Naive thymus-derived CD4-positive, alpha-beta T cell (primary cell): Measurements from ENCODE around the gene FAM177A1. TPM values are rescaled to one million over a fixed set of nuclear protein-coding genes. Genes with fewer than 3 reads are reported as not detected.
"Not testable (repeated sequence)": the region's sequence is repeated elsewhere in the genome, so short reads cannot be mapped to it uniquely, and the experiment has no call there.

Experiments used
- ATAC-seq: fragments of 150-1000 bp; cut with Tn5 transposase; 2 replicates; pipeline ENCODE4 v1.10.0; 2021; ENCODE audit warnings: mild to moderate bottlenecking, moderate library complexity
- CTCF ChIA-PET: fragments of 350-600 bp; sonication (Branson Sonifier 250); formaldehyde crosslinking; loops from one replicate; lab custom pipeline; 2021; ENCODE audit warnings: antibody characterized with exemption; lab: Charles Lee
- POLR2A ChIA-PET: fragments of 350-600 bp; sonication (Branson Sonifier 250); formaldehyde crosslinking; loops from one replicate; lab custom pipeline; 2021; ENCODE audit warnings: antibody characterized with exemption, inconsistent platforms; lab: Charles Lee
- DNase-seq, 9 donors: peaks; one replicate each; pipeline versions ENCODE4 v3.0.0 to v3.0.0-alpha.2; 2020 to 2022; ENCODE audit warnings: mixed read lengths in 1 of 9
- H3K27ac ChIP-seq: one replicate; pipeline ENCODE4 v1.7.0; 2013; ENCODE audit warnings: mild to moderate bottlenecking, low read depth, low read length, moderate library complexity
- H3K27me3 ChIP-seq, 2 donors: one replicate each; pipeline ENCODE4 v1.7.0; 2013; ENCODE audit warnings: low read length in 2 of 2, mild to moderate bottlenecking in 2 of 2, moderate library complexity in 2 of 2; ENCODE audit not compliant: control insufficient read depth in 2 of 2, insufficient read depth in 2 of 2
- H3K36me3 ChIP-seq, 3 experiments: 1 replicate in 2 of 3; 2 replicates in 1 of 3; pipeline ENCODE4 v1.7.0; 2013; ENCODE audit warnings: low read length in 3 of 3, mild to moderate bottlenecking in 3 of 3, moderate library complexity in 1 of 3; ENCODE audit not compliant: insufficient read depth in 3 of 3, control insufficient read depth in 2 of 3
- H3K4me1 ChIP-seq, 2 donors: one replicate each; pipeline ENCODE4 v1.7.0; 2013; ENCODE audit warnings: low read length in 2 of 2, mild to moderate bottlenecking in 2 of 2, moderate library complexity in 1 of 2; ENCODE audit not compliant: control insufficient read depth in 2 of 2, insufficient read depth in 2 of 2
- H3K4me3 ChIP-seq: 2 replicates; pipeline ENCODE4 v1.7.0; 2013; ENCODE audit warnings: mild to moderate bottlenecking, low read length
- H3K9me3 ChIP-seq, 3 experiments: 1 replicate in 2 of 3; 2 replicates in 1 of 3; pipeline ENCODE4 v1.7.0; 2013; ENCODE audit warnings: low read length in 3 of 3; ENCODE audit not compliant: control insufficient read depth in 2 of 3
- H3K27ac Mint-ChIP-seq, 9 donors: one replicate each; pipeline ENCODE4 v1.8.0; 2020 to 2022; ENCODE audit warnings: mixed read lengths in 9 of 9, mild to moderate bottlenecking in 8 of 9, moderate library complexity in 5 of 9, inconsistent platforms in 2 of 9
- H3K27me3 Mint-ChIP-seq, 5 donors: one replicate each; pipeline ENCODE4 v1.8.0; 2021 to 2022; ENCODE audit warnings: mixed read lengths in 5 of 5, mild to moderate bottlenecking in 1 of 5
- H3K36me3 Mint-ChIP-seq, 5 donors: one replicate each; pipeline ENCODE4 v1.8.0; 2020 to 2022; ENCODE audit warnings: mixed read lengths in 5 of 5, mild to moderate bottlenecking in 3 of 5, inconsistent platforms in 1 of 5
- H3K4me1 Mint-ChIP-seq, 7 donors: one replicate each; pipeline ENCODE4 v1.8.0; 2020 to 2022; ENCODE audit warnings: mixed read lengths in 7 of 7, mild to moderate bottlenecking in 3 of 7, inconsistent platforms in 1 of 7
- H3K4me3 Mint-ChIP-seq, 10 donors: one replicate each; pipeline ENCODE4 v1.8.0; 2020 to 2022; ENCODE audit warnings: mild to moderate bottlenecking in 10 of 10, mixed read lengths in 10 of 10, moderate library complexity in 6 of 10, inconsistent platforms in 2 of 10
- H3K9me3 Mint-ChIP-seq, 11 donors: one replicate each; pipeline ENCODE4 v1.8.0; 2020 to 2022; ENCODE audit warnings: mixed read lengths in 11 of 11, mild to moderate bottlenecking in 4 of 11, inconsistent platforms in 1 of 11, moderate library complexity in 1 of 11
- intact Hi-C, 2 donors: fragments of 100-400 bp; cut with micrococcal nuclease; formaldehyde crosslinking; loops; one replicate each; pipeline ENCODE4 v1.15.1; 2023
- polyA plus RNA-seq, 2 donors: library from polyadenylated mRNA; unstranded; fragments of 300-500 nt; fragmentation: Illumina TruSeq; gene quantifications; one replicate each; pipeline ENCODE4 v1.2.3, GENCODE V29; 2021
- total RNA-seq, 6 experiments: library from RNA in 5 of 6; stranded (reverse) in 5 of 6; gene quantifications; 1 replicate in 5 of 6; 2 replicates in 1 of 6; pipeline ENCODE4 v1.2.3 and lab custom pipeline; 2021 to 2026

The FAM177A1 gene
- total and polyA plus RNA-seq, 7 experiments from 2014 or later, result 34.3 to 135 (median 37.0) TPM

DNA sequence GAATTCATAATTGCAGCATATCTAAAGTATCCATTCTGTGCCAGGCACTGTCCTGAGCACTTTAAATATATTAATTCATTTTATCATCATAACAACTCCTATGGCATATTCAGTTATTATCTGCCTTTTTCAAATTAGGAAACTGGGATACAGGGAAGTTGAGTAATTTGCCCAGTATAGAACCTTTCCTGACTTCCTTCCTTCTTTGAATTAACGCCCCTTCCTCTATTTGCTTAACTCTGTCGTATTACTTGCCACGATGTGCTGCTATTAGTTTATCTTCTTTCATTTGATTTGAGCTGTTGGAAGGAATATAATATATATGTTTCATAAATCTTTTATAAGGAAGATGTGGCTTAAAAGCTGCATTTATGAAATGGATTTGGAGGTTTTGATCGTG is 25.4 kb upstream of the FAM177A1 start:
- Mint-ChIP-seq H3K4me3 (no peak overlapping the region), H3K27ac (peak overlapping the region in 2 of 9 donors; percentile 28 to 51), H3K27me3 (no peaks in the 10 kb centered on the region), H3K4me1 (peaks cover 0 to 6% (median 0%) of the 10 kb centered on the region in 7 donors), H3K36me3 (peaks cover 10 to 69% (median 54%) of the 10 kb centered on the region in 5 donors), H3K9me3 (no peaks in the 10 kb centered on the region)
- peaks cover 18 to 64% (median 20%) of the 10 kb centered on the region in 3 experiments for H3K36me3 ChIP-seq
- ChIA-PET CTCF (no interaction called here), POLR2A (no interaction called here)
- H3K4me1 ChIP-seq, result no peaks in the 10 kb centered on the region
- DNase-seq (no peak), ATAC-seq (no peak)
- H3K9me3 ChIP-seq, result no peaks in the 10 kb centered on the region
- no peak overlapping the region for H3K27ac ChIP-seq
- no peak overlapping the region for H3K4me3 ChIP-seq
- intact Hi-C loops, result no loop called here
- H3K27me3 ChIP-seq, result no peaks in the 10 kb centered on the region

DNA sequence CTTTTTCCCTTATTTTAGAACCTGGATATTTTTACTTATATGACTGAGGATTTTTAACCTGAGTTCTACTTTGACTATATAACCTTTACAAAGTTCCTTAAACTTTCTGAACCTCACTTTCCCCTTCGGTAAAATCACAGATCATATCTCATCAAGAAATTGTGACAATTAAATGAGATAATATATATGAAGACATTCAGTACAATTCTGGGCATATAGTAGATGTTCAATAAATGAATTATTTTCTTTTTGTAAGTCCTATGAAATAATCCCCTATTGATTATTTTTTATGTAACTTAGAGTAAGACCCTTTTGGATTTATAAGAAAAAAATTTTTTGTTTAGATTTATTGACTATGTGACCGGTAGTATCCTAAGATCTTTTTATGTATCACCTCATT is 17.6 kb upstream of the FAM177A1 start:
- no peaks in the 10 kb centered on the region for H3K4me1 Mint-ChIP-seq
- no peak for ATAC-seq
- Histone ChIP-seq H3K4me3 (no peak overlapping the region), H3K9me3 (no peaks in the 10 kb centered on the region), H3K27ac (no peak overlapping the region), H3K36me3 (peaks cover 5 to 45% (median 13%) of the 10 kb centered on the region in 3 experiments), H3K27me3 (no peaks in the 10 kb centered on the region), H3K4me1 (no peaks in the 10 kb centered on the region)
- CTCF ChIA-PET, result no interaction called here
- no peak overlapping the region for H3K4me3 Mint-ChIP-seq
- intact Hi-C loops, result no loop called here
- H3K36me3 Mint-ChIP-seq, result peaks cover 8 to 44% (median 29%) of the 10 kb centered on the region in 5 donors
- H3K9me3 Mint-ChIP-seq, result peaks cover 0 to 6% (median 2%) of the 10 kb centered on the region in 11 donors
- POLR2A ChIA-PET, result no interaction called here
- H3K27ac Mint-ChIP-seq, result peak overlapping the region in 1 of 9 donors; percentile 32
- H3K27me3 Mint-ChIP-seq, result no peaks in the 10 kb centered on the region
- DNase-seq, result no peak

DNA sequence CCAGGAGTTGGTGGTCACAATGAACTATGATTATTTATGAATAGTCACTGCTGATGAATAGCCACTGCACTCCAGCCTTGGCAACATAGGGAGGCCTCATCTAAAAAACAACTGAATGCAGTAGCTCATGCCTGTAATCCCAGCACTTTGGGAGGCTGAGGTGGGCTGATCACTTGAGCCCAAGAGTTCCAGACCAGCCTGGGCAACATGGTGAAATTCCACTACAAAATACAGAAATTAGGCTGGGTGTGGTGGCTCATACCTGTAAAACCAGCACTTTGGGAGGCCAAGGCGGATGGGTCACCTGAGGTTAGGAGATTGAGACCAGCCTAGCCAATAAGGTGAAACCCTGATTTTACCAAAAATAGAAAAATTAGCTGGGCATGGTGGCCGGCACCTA is 13.5 kb upstream of the FAM177A1 start:
- peaks cover 2 to 29% (median 13%) of the 10 kb centered on the region in 3 experiments for H3K36me3 ChIP-seq
- ChIA-PET POLR2A (interaction anchor here (0.9 kb wide), 2 partner anchors 9 to 13 kb away, joined by 3 to 5 read pairs; partner anchors contain the start of gene FAM177A1), CTCF (interaction anchor here (0.6 to 0.7 kb wide), 2 partner anchors 78 to 255 kb away, joined by 4 to 5 read pairs; no protein-coding TSS in a partner anchor)
- no peak overlapping the region for H3K27ac ChIP-seq
- no peak overlapping the region for H3K4me3 ChIP-seq
- H3K4me1 ChIP-seq, result no peaks in the 10 kb centered on the region
- intact Hi-C loops, result no loop called here
- Mint-ChIP-seq H3K27ac (no peak overlapping the region), H3K27me3 (no peaks in the 10 kb centered on the region), H3K36me3 (peaks cover 11 to 40% (median 34%) of the 10 kb centered on the region in 5 donors), H3K4me1 (no peaks in the 10 kb centered on the region), H3K9me3 (peaks cover 0 to 32% (median 19%) of the 10 kb centered on the region in 11 donors), H3K4me3 (no peak overlapping the region)
- H3K27me3 ChIP-seq, result no peaks in the 10 kb centered on the region
- no peak for ATAC-seq
- DNase-seq, result no peak
- H3K9me3 ChIP-seq, result peaks cover 0 to 11% (median 0%) of the 10 kb centered on the region in 3 experiments

DNA sequence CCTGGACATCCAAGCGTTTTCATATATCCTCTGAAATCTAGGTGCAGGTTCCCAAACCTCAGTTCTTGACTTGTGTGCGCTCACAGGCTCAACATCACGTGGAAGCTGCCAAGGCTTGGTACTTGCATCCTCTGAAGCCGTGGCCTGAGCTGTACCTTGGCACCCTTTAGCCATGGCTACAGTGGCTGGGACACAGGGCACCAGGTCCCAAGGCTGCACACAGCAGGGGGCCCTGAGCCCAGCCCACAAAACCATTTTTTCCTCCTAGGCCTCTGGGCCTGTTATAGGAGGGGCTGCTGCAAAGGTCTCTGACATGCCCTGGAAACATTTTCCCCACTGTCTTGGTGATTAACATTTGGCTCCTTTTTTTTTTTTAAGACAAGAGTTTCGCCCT is 11.6 kb upstream of the FAM177A1 start:
- intact Hi-C loops, result no loop called here
- no peaks in the 10 kb centered on the region for H3K4me1 ChIP-seq
- no peak for ATAC-seq
- ChIA-PET POLR2A (no interaction called here), CTCF (no interaction called here)
- H3K27ac Mint-ChIP-seq, result no peak overlapping the region
- H3K27me3 ChIP-seq, result no peaks in the 10 kb centered on the region
- H3K4me3 Mint-ChIP-seq, result no peak overlapping the region
- no peak for DNase-seq
- peaks cover 0 to 32% (median 19%) of the 10 kb centered on the region in 11 donors for H3K9me3 Mint-ChIP-seq
- no peaks in the 10 kb centered on the region for H3K27me3 Mint-ChIP-seq
- H3K4me1 Mint-ChIP-seq, result no peaks in the 10 kb centered on the region
- peaks cover 6 to 37% (median 22%) of the 10 kb centered on the region in 5 donors for H3K36me3 Mint-ChIP-seq
- peaks cover under 1 to 22% (median 2%) of the 10 kb centered on the region in 3 experiments for H3K36me3 ChIP-seq
- no peak overlapping the region for H3K27ac ChIP-seq
- H3K9me3 ChIP-seq, result peaks cover 0 to 11% (median 0%) of the 10 kb centered on the region in 3 experiments
- no peak overlapping the region for H3K4me3 ChIP-seq

DNA sequence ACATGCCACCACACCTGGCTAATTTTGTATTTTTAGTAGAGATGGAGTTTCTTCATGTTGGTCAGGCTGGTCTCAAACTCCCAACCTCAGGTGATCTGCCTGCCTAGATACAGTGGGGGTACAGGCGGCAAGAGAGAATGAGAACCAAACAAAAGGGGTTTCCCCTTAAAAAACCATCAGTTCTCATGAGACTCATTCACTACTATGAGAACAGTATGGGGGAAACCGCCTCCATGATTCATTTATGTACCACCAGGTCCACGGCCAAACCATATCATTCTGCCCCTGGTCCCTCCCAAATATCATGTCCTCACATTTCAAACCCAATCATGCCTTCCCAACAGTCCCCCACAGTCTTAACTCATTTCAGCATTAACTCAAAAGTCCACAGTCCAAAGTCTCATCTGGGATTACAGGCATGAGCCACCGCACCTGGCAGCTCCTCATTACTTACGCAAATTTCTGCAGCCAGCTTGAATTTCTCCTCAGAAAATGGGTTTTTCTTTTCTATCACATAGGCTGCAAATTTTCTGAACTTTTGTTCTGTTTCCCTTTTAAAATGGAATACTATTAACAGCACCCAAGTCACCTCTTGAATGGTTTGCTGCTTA is 11.0 kb upstream of the FAM177A1 start:
- DNase-seq, intact Hi-C loops, POLR2A ChIA-PET, H3K4me1 ChIP-seq, H3K4me1 Mint-ChIP-seq, ATAC-seq, H3K27me3 Mint-ChIP-seq, H3K27ac Mint-ChIP-seq, H3K27ac ChIP-seq, CTCF ChIA-PET, H3K27me3 ChIP-seq, H3K4me3 ChIP-seq: not testable (repeated sequence)
- Histone ChIP-seq H3K9me3 (peaks cover 0 to 11% (median 0%) of the 10 kb centered on the region in 3 experiments), H3K36me3 (peaks cover 0 to 17% (median 2%) of the 10 kb centered on the region in 3 experiments)
- Mint-ChIP-seq H3K4me3 (peak overlapping the region in 1 of 10 donors; percentile 11), H3K36me3 (peaks cover 6 to 37% (median 21%) of the 10 kb centered on the region in 5 donors), H3K9me3 (peaks cover 0 to 32% (median 19%) of the 10 kb centered on the region in 11 donors)

DNA sequence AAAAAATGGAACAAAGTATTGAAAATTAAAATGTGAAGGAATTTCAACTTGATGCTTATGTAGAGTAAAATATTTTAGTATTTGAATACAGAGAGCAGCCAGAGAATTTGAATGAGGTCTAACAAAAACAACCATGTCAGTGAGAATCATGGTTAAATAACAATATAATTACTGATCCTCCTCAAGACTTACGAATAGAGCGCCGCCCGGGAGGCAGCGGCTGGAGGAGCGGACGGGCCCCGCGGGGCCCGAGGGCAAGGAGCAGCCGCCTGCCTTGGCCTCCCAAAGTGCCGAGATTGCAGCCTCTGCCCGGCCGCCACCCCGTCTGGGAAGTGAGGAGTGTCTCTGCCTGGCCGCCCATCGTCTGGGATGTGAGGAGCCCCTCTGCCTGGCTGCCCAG is 7.8 kb upstream of the FAM177A1 start:
- H3K4me1 Mint-ChIP-seq, H3K27ac Mint-ChIP-seq, H3K4me1 ChIP-seq, H3K27me3 Mint-ChIP-seq, CTCF ChIA-PET, H3K27me3 ChIP-seq, ATAC-seq, DNase-seq, H3K36me3 ChIP-seq, H3K4me3 ChIP-seq, H3K4me3 Mint-ChIP-seq, H3K27ac ChIP-seq: not testable (repeated sequence)
- peaks cover 5 to 25% (median 18%) of the 10 kb centered on the region in 5 donors for H3K36me3 Mint-ChIP-seq
- intact Hi-C loops, result loop anchor here in 1 of 2 donors (1.0 kb wide), 1 partner anchor 8 kb away; the partner anchor contains the start of gene FAM177A1
- POLR2A ChIA-PET, result interaction anchor here (0.7 kb wide), 1 partner anchor 72 kb away, joined by 3 read pairs; no protein-coding TSS in a partner anchor
- H3K9me3 Mint-ChIP-seq, result peaks cover 0 to 27% (median 18%) of the 10 kb centered on the region in 11 donors
- H3K9me3 ChIP-seq, result peaks cover 0 to 11% (median 0%) of the 10 kb centered on the region in 3 experiments
